OCI-LY3 (cell line): ENCODE data around the gene INAFM2.

ENCODE experiments used
- CTCF ChIP-seq: fragments of 200-600, 300-600 bp; sonication (generic); IDR thresholded peaks from 2 replicates; pipeline ENCODE4 v1.5.1; 2014; ENCODE audit warnings: antibody characterized with exemption, low read length, low read depth
- EZH2phosphoT487 ChIP-seq: fragments of 200-600 bp; shearing (Covaris generic); IDR thresholded peaks from 2 replicates; pipeline ENCODE4 v1.6.1; 2018; ENCODE audit warnings: antibody characterized with exemption, mixed run types, low read depth

- no peak for TF ChIP-seq CTCF
- no peak for TF ChIP-seq EZH2phosphoT487
These were observed 47.5 kb upstream of the INAFM2 start for GRCh38 chr15:40275954-40276353.
